WERI-Rb-1 (cell line): ENCODE results near the gene NRXN3.

ENCODE experiments used
- DNase-seq: peaks from one replicate; pipeline ENCODE4 v3.0.0-alpha.2; 2020
- H3K27ac ChIP-seq: fragments of 250-450 bp; sonication (Bioruptor Pico); 2 replicates; pipeline ENCODE4 v1.5.1; 2020; ENCODE audit warnings: mild to moderate bottlenecking, moderate library complexity
- H3K27me3 ChIP-seq: fragments of 250-450 bp; sonication (Bioruptor Pico); 2 replicates; pipeline ENCODE4 v1.5.1; 2021; ENCODE audit warnings: mild to moderate bottlenecking, low read depth, moderate library complexity; ENCODE audit not compliant: insufficient read depth, severe bottlenecking
- H3K36me3 ChIP-seq: fragments of 250-450 bp; sonication (Bioruptor Pico); 2 replicates; pipeline ENCODE4 v1.5.1; 2020; ENCODE audit warnings: mild to moderate bottlenecking, moderate library complexity
- H3K4me3 ChIP-seq: 2 replicates; pipeline ENCODE4 v1.5.1; 2011; ENCODE audit warnings: low read depth, mild to moderate bottlenecking, control low read depth, low read length
- H3K9me3 ChIP-seq: fragments of 250-450 bp; sonication (Bioruptor Pico); 2 replicates; pipeline ENCODE4 v1.5.1; 2021; ENCODE audit warnings: mild to moderate bottlenecking, moderate library complexity; ENCODE audit not compliant: severe bottlenecking
- CTCF ChIP-seq: IDR thresholded peaks from 2 replicates; pipeline ENCODE4 v1.5.1; 2011; ENCODE audit warnings: low read depth, mild to moderate bottlenecking, control low read depth, inconsistent platforms, low read length

NRXN3 gene

GRCh38 chr14:78917462-78917861 is 747.3 kb downstream of the NRXN3 start:
- TF ChIP-seq CTCF = no peak

GRCh38 chr14:78921856-78922255 is 751.7 kb downstream of the NRXN3 start:
- Histone ChIP-seq H3K9me3 (no peaks in the 10 kb centered on the region), H3K27me3 (no peaks in the 10 kb centered on the region), H3K36me3 (no peaks in the 10 kb centered on the region), H3K27ac (no peak overlapping the region), H3K4me3 (no peak overlapping the region)
- no peak for TF ChIP-seq CTCF
- DNase-seq = no peak

More at GRCh38 chr14:78917462-78917861, 747.3 kb downstream of the NRXN3 start:
- Histone ChIP-seq H3K27ac (no peak overlapping the region), H3K4me3 (no peak overlapping the region), H3K27me3 (no peaks in the 10 kb centered on the region), H3K36me3 (no peaks in the 10 kb centered on the region), H3K9me3 (no peaks in the 10 kb centered on the region)
- peak; percentile 12 for DNase-seq

- no peak for TF ChIP-seq CTCF
Observed at GRCh38 chr14:78927261-78927660, 757.1 kb downstream of the NRXN3 start.

GRCh38 chr14:78933166-78933565 is 763.0 kb downstream of the NRXN3 start:
- DNase-seq = no peak
- Histone ChIP-seq H3K36me3 (no peaks in the 10 kb centered on the region), H3K27me3 (no peaks in the 10 kb centered on the region), H3K27ac (no peak overlapping the region), H3K4me3 (no peak overlapping the region), H3K9me3 (peaks cover 5% of the 10 kb centered on the region)
- TF ChIP-seq CTCF = no peak

More at GRCh38 chr14:78927261-78927660, 757.1 kb downstream of the NRXN3 start:
- DNase-seq = no peak
- Histone ChIP-seq H3K4me3 (no peak overlapping the region), H3K27ac (no peak overlapping the region), H3K9me3 (peaks cover 5% of the 10 kb centered on the region), H3K27me3 (no peaks in the 10 kb centered on the region), H3K36me3 (no peaks in the 10 kb centered on the region)

- TF ChIP-seq CTCF = peak; percentile 30
- Histone ChIP-seq H3K36me3 (no peaks in the 10 kb centered on the region), H3K4me3 (no peak overlapping the region), H3K9me3 (no peaks in the 10 kb centered on the region), H3K27me3 (no peaks in the 10 kb centered on the region), H3K27ac (no peak overlapping the region)
- no peak for DNase-seq
Observed at GRCh38 chr14:78933948-78934524, 763.9 kb downstream of the NRXN3 start.

GRCh38 chr14:78946949-78947348 is 776.8 kb downstream of the NRXN3 start:
- no peaks in the 10 kb centered on the region for H3K9me3 ChIP-seq
- peak overlapping the region; percentile 21; the same call in 1 of the 2 replicates for H3K27ac ChIP-seq
- no peak for TF ChIP-seq CTCF
- no peaks in the 10 kb centered on the region for H3K36me3 ChIP-seq
- DNase-seq = peak; percentile 72
- no peak overlapping the region for H3K4me3 ChIP-seq
- no peaks in the 10 kb centered on the region for H3K27me3 ChIP-seq
